Sigmoid colon (tissue), 4 donors: ENCODE measurements around the gene TEDC2.

Experiments used
- EP300 ChIP-seq, 4 donors: sonication (generic); formaldehyde crosslinking; IDR thresholded peaks; one replicate each; pipeline ENCODE4 v1.6.1; 2017; ENCODE audit warnings: antibody characterized with exemption in 4 of 4
- TF ChIP-seq, protein P1 (sequence below), 4 experiments: fragments of 450-650 bp in 3 of 4; fragments of 200-600 bp in 1 of 4; IDR thresholded peaks; one replicate each; pipeline ENCODE4 v1.5.1; 2016 to 2019; ENCODE audit warnings: antibody characterized with exemption in 4 of 4, mild to moderate bottlenecking in 3 of 4, moderate library complexity in 2 of 4

DNA sequence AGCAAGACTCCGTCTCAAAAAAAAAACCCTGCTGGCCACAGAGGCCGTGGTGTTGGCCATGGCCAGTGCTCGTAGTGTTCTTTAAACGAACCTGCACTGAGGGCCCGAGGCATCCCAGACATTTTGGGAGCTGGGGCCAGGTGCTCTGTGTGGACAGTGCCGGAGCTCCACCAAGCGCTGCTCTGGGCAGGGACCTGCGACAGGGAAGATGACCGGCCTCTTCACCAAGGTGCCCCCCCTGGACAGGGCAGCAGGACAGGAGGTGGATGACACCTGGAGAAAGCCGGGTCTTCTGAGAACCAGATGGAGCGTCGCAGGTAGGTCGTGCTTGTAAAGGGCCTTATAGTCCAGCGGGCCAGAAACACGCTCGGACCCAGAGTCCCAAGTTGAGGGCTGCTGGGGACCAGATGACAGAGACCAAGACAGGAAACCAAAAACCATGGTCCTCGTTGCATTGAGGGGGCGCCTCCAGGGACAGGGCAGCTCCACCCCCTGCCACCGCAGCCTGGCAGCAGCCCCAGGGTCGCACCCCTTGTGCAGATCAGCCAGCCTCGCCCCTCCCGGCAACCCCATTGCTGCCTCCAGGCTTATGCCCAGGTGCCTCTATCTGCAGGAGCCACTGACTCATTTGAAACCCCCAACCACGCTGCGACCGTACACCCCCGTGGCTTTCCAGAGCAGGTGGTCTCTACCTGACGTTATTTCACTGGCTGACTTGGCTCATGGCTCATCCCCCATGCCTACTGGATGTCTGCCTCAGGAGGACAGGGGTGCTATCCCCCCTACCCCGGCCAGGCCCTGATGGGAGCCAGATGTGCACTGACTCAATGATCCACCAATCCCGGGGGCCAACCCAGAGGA lies 7.0 kb downstream of the TEDC2 start:
- no peak for TF ChIP-seq EP300 (IDR thresholded peaks at IDR 0.05)
- TF ChIP-seq, protein P1, sequence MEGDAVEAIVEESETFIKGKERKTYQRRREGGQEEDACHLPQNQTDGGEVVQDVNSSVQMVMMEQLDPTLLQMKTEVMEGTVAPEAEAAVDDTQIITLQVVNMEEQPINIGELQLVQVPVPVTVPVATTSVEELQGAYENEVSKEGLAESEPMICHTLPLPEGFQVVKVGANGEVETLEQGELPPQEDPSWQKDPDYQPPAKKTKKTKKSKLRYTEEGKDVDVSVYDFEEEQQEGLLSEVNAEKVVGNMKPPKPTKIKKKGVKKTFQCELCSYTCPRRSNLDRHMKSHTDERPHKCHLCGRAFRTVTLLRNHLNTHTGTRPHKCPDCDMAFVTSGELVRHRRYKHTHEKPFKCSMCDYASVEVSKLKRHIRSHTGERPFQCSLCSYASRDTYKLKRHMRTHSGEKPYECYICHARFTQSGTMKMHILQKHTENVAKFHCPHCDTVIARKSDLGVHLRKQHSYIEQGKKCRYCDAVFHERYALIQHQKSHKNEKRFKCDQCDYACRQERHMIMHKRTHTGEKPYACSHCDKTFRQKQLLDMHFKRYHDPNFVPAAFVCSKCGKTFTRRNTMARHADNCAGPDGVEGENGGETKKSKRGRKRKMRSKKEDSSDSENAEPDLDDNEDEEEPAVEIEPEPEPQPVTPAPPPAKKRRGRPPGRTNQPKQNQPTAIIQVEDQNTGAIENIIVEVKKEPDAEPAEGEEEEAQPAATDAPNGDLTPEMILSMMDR (IDR thresholded peaks at IDR 0.05), result no peak
